NT2/D1 (cell line): ENCODE data around the gene CDH22.

Source experiments
- SUZ12 ChIP-seq: IDR thresholded peaks from 2 replicates; pipeline ENCODE4 v1.6.1; 2011; ENCODE audit not compliant: insufficient read length, insufficient read depth; ENCODE audit errors: extremely low read depth
- YY1 ChIP-seq: IDR thresholded peaks from 2 replicates; pipeline ENCODE4 v1.6.1; 2011; ENCODE audit not compliant: insufficient read length, insufficient read depth

DNA sequence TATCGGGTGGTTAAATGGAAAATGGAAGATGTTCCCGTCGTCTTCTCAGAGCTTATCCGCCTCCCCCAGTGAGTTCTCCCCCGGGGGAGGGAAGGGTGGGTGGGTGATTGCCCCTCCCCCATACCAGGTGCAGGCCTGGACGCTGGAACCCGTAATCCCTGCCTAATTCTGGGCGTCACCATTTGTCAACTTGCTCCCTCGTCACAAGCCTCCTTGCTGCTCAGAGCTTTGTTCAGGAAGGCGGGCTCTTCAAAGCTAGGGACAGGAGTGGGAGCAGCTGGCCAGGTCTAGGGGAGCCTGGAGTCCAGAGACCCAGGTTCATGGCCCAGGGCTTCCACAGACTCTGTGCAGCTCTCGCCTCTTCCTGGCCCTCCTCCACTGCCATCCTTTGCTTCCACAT lies 25.6 kb downstream of the CDH22 start:
- TF ChIP-seq YY1, result no peak
- no peak for TF ChIP-seq SUZ12
